GM12874 (cell line): Measurements from ENCODE around the gene TJP3.

Experiments used
- TF ChIP-seq, protein P1 (sequence below): IDR thresholded peaks from 2 replicates; pipeline ENCODE4 v1.5.1; 2011; ENCODE audit warnings: low read depth, mild to moderate bottlenecking, control low read depth, low read length, moderate library complexity; ENCODE audit not compliant: insufficient read depth

TJP3 gene

GRCh38 chr19:3784607-3785450 is 76.6 kb downstream of the TJP3 start:
- TF ChIP-seq, protein P1, sequence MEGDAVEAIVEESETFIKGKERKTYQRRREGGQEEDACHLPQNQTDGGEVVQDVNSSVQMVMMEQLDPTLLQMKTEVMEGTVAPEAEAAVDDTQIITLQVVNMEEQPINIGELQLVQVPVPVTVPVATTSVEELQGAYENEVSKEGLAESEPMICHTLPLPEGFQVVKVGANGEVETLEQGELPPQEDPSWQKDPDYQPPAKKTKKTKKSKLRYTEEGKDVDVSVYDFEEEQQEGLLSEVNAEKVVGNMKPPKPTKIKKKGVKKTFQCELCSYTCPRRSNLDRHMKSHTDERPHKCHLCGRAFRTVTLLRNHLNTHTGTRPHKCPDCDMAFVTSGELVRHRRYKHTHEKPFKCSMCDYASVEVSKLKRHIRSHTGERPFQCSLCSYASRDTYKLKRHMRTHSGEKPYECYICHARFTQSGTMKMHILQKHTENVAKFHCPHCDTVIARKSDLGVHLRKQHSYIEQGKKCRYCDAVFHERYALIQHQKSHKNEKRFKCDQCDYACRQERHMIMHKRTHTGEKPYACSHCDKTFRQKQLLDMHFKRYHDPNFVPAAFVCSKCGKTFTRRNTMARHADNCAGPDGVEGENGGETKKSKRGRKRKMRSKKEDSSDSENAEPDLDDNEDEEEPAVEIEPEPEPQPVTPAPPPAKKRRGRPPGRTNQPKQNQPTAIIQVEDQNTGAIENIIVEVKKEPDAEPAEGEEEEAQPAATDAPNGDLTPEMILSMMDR, result no peak

DNA sequence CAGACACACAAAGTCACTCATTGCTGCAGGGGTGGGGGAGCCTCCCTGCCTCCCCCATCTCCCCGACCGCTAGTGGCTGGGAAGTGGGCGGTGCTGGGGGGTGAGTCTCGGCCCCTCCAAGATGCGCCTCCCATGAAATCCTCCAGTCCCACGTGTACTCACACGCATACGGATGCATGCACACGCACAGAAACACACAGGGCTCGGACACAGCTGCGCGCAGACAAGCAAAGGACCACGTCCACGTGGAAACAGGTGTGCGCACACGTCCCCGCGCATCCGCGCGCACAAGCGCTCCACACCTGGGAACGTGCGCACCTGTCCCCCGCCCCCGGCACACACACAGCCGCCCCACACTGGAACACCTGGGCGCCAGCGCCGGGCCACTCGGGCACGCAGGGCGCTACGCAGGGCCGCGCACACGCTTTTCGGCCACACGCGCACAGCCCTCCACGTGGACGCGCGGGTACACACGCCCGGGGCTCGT is 77.3 kb downstream of the TJP3 start:
- TF ChIP-seq, protein P1, result no peak

- TF ChIP-seq, protein P1, result no peak
Measured at GRCh38 chr19:3785938-3786824, 78.0 kb downstream of the TJP3 start, which contains the start of gene MATK. Gene MATK (minus strand): TSS chr19:3786381. CDS start chr19:3785135, 1,246 bp downstream.

- TF ChIP-seq, protein P1, result no peak
Measured at GRCh38 chr19:3788996-3789778, 81.0 kb downstream of the TJP3 start.

DNA sequence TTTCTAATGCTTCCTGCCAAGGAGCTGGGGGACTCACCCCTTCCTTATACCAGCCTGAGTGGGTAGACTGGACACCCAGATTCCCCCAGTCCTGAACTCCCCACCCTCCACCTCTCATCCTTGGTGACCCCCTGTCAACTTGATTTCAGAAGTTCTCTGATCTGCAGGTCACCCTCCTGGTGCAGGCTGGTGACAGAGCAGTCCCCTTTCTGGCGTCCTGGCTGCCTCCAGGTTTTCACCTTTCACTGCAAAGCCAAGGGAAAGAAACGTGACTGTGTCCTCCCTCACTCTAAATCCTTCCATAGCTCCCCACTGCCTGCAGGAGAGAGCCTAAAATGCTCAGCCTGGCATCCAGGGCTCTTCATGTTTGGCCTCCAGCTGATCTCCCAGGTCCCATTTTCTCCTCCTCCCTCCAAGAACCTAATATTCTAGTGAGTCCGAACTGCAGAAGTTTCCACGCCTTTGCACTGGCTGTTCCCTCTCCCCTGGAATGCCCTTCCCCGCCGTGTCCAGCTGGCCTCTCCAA is 82.1 kb downstream of the TJP3 start:
- TF ChIP-seq, protein P1, result no peak

DNA sequence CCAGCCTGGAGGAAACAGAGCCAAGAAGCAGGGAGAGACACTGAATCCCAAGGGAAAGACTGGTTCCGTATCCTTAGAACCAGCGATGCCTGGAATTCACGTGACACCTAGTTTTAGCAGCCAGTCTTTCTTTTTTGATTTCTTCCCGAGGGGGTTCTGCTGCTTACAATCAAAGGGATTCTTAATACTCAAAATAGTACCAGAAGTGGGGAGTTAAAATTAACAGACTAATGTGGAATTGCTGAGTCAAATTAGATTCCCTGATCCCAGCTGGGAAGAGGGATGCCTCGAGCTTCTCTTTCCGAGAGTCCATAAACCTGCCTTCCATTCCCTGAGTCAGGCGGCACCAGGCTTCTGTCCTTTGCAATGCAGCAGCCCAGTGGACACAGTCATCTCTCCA is 82.8 kb downstream of the TJP3 start:
- TF ChIP-seq, protein P1, result no peak

DNA sequence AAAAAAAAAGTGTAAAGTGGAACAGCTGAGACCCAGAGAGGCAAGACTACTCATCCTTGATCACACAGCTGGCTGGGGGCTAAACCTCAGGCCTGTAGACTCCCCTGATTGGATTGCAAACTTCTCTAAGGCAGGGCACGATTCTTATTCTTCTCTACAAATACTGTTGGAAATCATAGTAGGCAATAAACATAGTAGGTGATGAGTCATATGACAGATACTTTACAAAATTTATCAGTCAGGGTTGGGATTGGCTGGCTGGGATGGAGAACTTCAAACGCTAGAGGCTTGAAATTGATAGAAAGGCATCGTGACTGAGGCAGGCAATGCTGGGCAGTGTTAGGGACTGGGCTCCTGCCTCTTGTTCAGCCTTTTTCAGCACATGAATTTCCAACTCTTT is 83.9 kb downstream of the TJP3 start:
- TF ChIP-seq, protein P1, result no peak
